Endothelial cell of umbilical vein (primary cell): ENCODE measurements around the gene CCDC106. TPM values are rescaled to one million over a fixed set of nuclear protein-coding genes. Genes with fewer than 3 reads are reported as not detected.

Source experiments
- BruUV-seq: library from RNA; stranded (reverse); fragments of 400-500 nt; replicated peaks from 2 replicates; lab custom pipeline; 2021; lab: Mats Ljungman, UMichigan
- CTCF ChIA-PET: fragments of 300-600, 350-600 bp; sonication (Branson Sonifier 250); formaldehyde crosslinking; loops from one replicate; lab custom pipeline; 2021; ENCODE audit warnings: antibody characterized with exemption, inconsistent platforms; lab: Charles Lee
- POLR2A ChIA-PET: fragments of 300-600, 350-600 bp; sonication (Branson Sonifier 250); formaldehyde crosslinking; loops from one replicate; lab custom pipeline; 2021; ENCODE audit warnings: antibody characterized with exemption, inconsistent platforms; lab: Charles Lee
- DNase-seq: peaks from one replicate; pipeline ENCODE4 v3.0.0-alpha.2; 2011; ENCODE audit warnings: low read depth, low spot score
- FAIRE-seq: peaks from 2 replicates; lab custom pipeline; 2011; peaks lifted over from hg19 to GRCh38; lab: Jason Lieb, UNC
- H2AFZ ChIP-seq: 2 replicates; pipeline ENCODE4 v1.6.0; 2012; ENCODE audit warnings: low read depth, low read length, control low read depth, inconsistent platforms
- H3K27ac ChIP-seq: 2 replicates; pipeline ENCODE4 v1.5.1; 2011; ENCODE audit warnings: low read depth, mild to moderate bottlenecking, control low read depth, low read length, moderate library complexity; ENCODE audit not compliant: insufficient read depth
- H3K27me3 ChIP-seq, 2 experiments: 2 replicates each; pipeline versions ENCODE4 v1.6.0 to v1.6.1; 2011; ENCODE audit warnings: low read length in 2 of 2, mixed read lengths in 1 of 2; ENCODE audit not compliant: control insufficient read depth in 2 of 2, insufficient read depth in 2 of 2
- H3K36me3 ChIP-seq, 2 experiments: 2 replicates in 1 of 2; 3 replicates in 1 of 2; pipeline ENCODE4 v1.5.1; 2011; ENCODE audit warnings: low read length in 2 of 2, mild to moderate bottlenecking in 1 of 2, moderate library complexity in 1 of 2; ENCODE audit not compliant: control insufficient read depth in 2 of 2, insufficient read depth in 2 of 2; ENCODE audit errors: extremely low read depth in 1 of 2
- H3K4me1 ChIP-seq: 3 replicates; pipeline ENCODE4 v1.5.1; 2011; ENCODE audit warnings: mild to moderate bottlenecking, low read length; ENCODE audit not compliant: control insufficient read depth, insufficient read depth; ENCODE audit errors: extremely low read depth
- H3K4me2 ChIP-seq: 2 replicates; pipeline ENCODE4 v1.6.1; 2011; ENCODE audit warnings: low read length, control low read depth, mixed read lengths; ENCODE audit not compliant: insufficient read depth
- H3K4me3 ChIP-seq, 3 experiments: fragments of 200-600 bp in 1 of 3; sonication (generic), shearing (Covaris generic) in 1 of 3; replicated peaks in 1 of 3; 2 replicates each; pipeline ENCODE4 v1.5.1; 2011 to 2016; ENCODE audit warnings: control low read depth in 3 of 3, low read length in 3 of 3, mild to moderate bottlenecking in 2 of 3, inconsistent platforms in 1 of 3, low read depth in 1 of 3, moderate library complexity in 1 of 3; ENCODE audit not compliant: insufficient read depth in 1 of 3
- H3K79me2 ChIP-seq: 2 replicates; pipeline ENCODE4 v1.6.0; 2012; ENCODE audit warnings: low read length, inconsistent platforms; ENCODE audit not compliant: control insufficient read depth, insufficient read depth
- H3K9ac ChIP-seq: replicated peaks from 2 replicates; pipeline ENCODE3; 2011; ENCODE audit warnings: low read length, control low read depth; ENCODE audit not compliant: insufficient read depth; ENCODE audit errors: extremely low read depth
- H3K9me1 ChIP-seq: replicated peaks from 3 replicates; pipeline ENCODE4 v1.6.0; 2011; ENCODE audit warnings: mild to moderate bottlenecking, low read length; ENCODE audit not compliant: control insufficient read depth, insufficient read depth; ENCODE audit errors: extremely low read depth
- H3K9me3 ChIP-seq: replicated peaks from 2 replicates; pipeline ENCODE4 v1.5.1; 2012; ENCODE audit warnings: low read length, inconsistent platforms; ENCODE audit not compliant: control insufficient read depth, insufficient read depth
- H4K20me1 ChIP-seq: replicated peaks from 2 replicates; pipeline ENCODE3; 2011; ENCODE audit warnings: mild to moderate bottlenecking, low read length; ENCODE audit not compliant: control insufficient read depth, insufficient read depth; ENCODE audit errors: extremely low read depth
- EZH2 ChIP-seq: IDR thresholded peaks from 2 replicates; pipeline ENCODE4 v1.6.1; 2012; ENCODE audit warnings: borderline replicate concordance, low read depth, mild to moderate bottlenecking, moderate library complexity, low read length, inconsistent platforms; ENCODE audit not compliant: severe bottlenecking
- FOS ChIP-seq: IDR thresholded peaks from 2 replicates; pipeline ENCODE4 v1.6.1; 2011; ENCODE audit warnings: mild to moderate bottlenecking, low read length, moderate library complexity, borderline replicate concordance; ENCODE audit not compliant: insufficient read depth
- GATA2 ChIP-seq: IDR thresholded peaks from 2 replicates; pipeline ENCODE4 v1.7.0; 2011; ENCODE audit warnings: low read depth, mild to moderate bottlenecking, moderate library complexity, mixed read lengths, low read length; ENCODE audit not compliant: insufficient read length, insufficient read depth
- JUN ChIP-seq: IDR thresholded peaks from 2 replicates; pipeline ENCODE4 v1.6.1; 2011; ENCODE audit warnings: borderline replicate concordance, low read depth; ENCODE audit not compliant: insufficient read length, insufficient read depth
- MYC ChIP-seq: IDR thresholded peaks from one replicate; pipeline ENCODE4 v1.6.1; 2011; ENCODE audit warnings: mild to moderate bottlenecking, low read depth, low read length
- POLR2A ChIP-seq: IDR thresholded peaks from 2 replicates; pipeline ENCODE4 v1.6.1; 2012; ENCODE audit warnings: low read depth, mild to moderate bottlenecking, control low read depth, low read length
- POLR2AphosphoS5 ChIP-seq: IDR thresholded peaks from 2 replicates; pipeline ENCODE4 v1.6.1; 2012; ENCODE audit warnings: low read depth, mild to moderate bottlenecking, control low read depth, low read length, moderate library complexity; ENCODE audit not compliant: insufficient read depth
- dilution Hi-C: fragments of 300-500 bp; cut with MboI; formaldehyde crosslinking; loops from one replicate; pipeline ENCODE4 v1.15.0; 2019; ENCODE audit warnings: low sequenced_read_pairs; ENCODE audit not compliant: extremely low pct_ligation_motif_present
- intact Hi-C: fragments of 100-400 bp; cut with micrococcal nuclease; formaldehyde crosslinking; loops from one replicate; pipeline ENCODE4 v1.10.0; 2022
- polyA plus RNA-seq, 4 experiments: library from polyadenylated mRNA; depleted of rRNA in 3 of 4; stranded (reverse) in 3 of 4; unstranded in 1 of 4; fragments of >200 nt; gene quantifications; 2 replicates each; pipeline versions ENCODE4 v1.2.1 to v1.2.3, GENCODE V29; 2011 to 2012; ENCODE audit warnings: missing spikeins in 1 of 4
- total RNA-seq: library from RNA; stranded (reverse); gene quantifications from 2 replicates; pipeline ENCODE4 v1.2.3, GENCODE V29; 2021
- TF ChIP-seq, protein P1 (sequence below): IDR thresholded peaks from 2 replicates; pipeline ENCODE4 v1.6.1; 2011; ENCODE audit not compliant: insufficient read depth, insufficient read length
- TF ChIP-seq, protein P2 (sequence below), 2 donors: IDR thresholded peaks; 1 replicate in 1 of 2; 2 replicates in 1 of 2; pipeline ENCODE4 v1.5.1; 2011; ENCODE audit warnings: low read length in 2 of 2, mild to moderate bottlenecking in 2 of 2, moderate library complexity in 2 of 2, control low read depth in 1 of 2, inconsistent platforms in 1 of 2, low read depth in 1 of 2; ENCODE audit not compliant: insufficient read depth in 1 of 2; ENCODE audit errors: extremely low read depth in 1 of 2

The CCDC106 gene
- total and polyA plus RNA-seq, 2 donors (not counting 3 experiments of a cell fraction or from before 2014, with no cell fraction given) = 11.8 to 12.0 TPM

DNA sequence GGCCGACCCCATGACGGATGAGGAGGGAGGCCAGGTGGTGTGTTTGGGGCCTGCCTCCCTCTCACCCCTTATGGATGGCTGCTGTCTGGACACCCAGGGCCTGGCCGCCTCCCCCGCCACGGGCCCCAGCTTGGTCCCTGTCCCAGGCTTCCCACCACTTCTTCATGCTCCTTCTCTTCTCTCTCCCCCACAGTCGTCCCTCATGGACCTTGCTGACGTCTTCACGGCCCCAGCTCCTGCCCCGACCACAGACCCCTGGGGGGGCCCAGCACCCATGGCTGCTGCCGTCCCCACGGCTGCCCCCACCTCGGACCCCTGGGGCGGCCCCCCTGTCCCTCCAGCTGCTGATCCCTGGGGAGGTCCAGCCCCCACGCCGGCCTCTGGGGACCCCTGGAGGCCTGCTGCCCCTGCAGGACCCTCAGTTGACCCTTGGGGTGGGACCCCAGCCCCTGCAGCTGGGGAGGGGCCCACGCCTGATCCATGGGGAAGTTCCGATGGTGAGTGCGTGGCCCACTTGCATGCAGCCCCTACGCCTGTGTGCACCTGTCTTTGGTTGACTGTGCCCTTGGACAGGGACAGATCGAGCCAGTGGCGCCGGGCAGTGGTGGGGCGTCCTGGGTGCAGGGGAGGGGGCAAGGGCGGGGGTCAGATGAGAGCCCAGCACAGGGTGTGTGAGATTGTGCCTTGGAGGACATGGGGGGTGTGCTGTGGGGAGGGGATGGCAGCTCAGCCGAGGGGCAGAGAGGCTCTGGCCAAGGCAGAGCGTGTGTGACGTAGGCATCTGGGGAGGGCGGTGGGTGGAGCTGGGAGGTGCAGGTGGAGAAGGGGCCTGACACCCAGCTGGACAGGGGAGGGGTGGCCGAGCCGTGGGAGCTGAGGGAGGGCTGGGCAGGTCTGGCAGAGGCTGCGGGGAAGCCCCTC lies 43.8 kb downstream of the CCDC106 start:
- intact Hi-C loops = no loop called here
- FAIRE-seq (no peak), DNase-seq (no peak)
- Histone ChIP-seq H3K4me2 (no peak overlapping the region), H3K9me1 (no peaks in the 10 kb centered on the region), H3K27me3 (no peaks in the 10 kb centered on the region), H3K4me1 (no peaks in the 10 kb centered on the region), H3K4me3 (no peak overlapping the region), H3K9ac (no peak overlapping the region), H3K36me3 (peaks cover 4 to 59% of the 10 kb centered on the region in 2 experiments), H3K79me2 (peaks cover 4% of the 10 kb centered on the region), H2AFZ (no peak overlapping the region), H4K20me1 (no peaks in the 10 kb centered on the region), H3K27ac (no peak overlapping the region), H3K9me3 (no peaks in the 10 kb centered on the region)
- POLR2A ChIA-PET = no interaction called here
- CTCF ChIA-PET = interaction anchor here (0.6 kb wide), 1 partner anchor 754 kb away, joined by 4 read pairs; no protein-coding TSS in a partner anchor
- no TSS peak for BruUV-seq
- TF ChIP-seq, protein P1, sequence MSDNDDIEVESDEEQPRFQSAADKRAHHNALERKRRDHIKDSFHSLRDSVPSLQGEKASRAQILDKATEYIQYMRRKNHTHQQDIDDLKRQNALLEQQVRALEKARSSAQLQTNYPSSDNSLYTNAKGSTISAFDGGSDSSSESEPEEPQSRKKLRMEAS = no peak
- no peak for TF ChIP-seq MYC
- TF ChIP-seq POLR2A = no peak
- TF ChIP-seq GATA2 = no peak
- no peak for TF ChIP-seq JUN
- TF ChIP-seq, protein P2, sequence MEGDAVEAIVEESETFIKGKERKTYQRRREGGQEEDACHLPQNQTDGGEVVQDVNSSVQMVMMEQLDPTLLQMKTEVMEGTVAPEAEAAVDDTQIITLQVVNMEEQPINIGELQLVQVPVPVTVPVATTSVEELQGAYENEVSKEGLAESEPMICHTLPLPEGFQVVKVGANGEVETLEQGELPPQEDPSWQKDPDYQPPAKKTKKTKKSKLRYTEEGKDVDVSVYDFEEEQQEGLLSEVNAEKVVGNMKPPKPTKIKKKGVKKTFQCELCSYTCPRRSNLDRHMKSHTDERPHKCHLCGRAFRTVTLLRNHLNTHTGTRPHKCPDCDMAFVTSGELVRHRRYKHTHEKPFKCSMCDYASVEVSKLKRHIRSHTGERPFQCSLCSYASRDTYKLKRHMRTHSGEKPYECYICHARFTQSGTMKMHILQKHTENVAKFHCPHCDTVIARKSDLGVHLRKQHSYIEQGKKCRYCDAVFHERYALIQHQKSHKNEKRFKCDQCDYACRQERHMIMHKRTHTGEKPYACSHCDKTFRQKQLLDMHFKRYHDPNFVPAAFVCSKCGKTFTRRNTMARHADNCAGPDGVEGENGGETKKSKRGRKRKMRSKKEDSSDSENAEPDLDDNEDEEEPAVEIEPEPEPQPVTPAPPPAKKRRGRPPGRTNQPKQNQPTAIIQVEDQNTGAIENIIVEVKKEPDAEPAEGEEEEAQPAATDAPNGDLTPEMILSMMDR (IDR thresholded peaks at IDR 0.05; ENCODE audit: extremely low read depth in 1 of 2, insufficient read depth in 1 of 2, low read depth in 1 of 2, low read length in 2 of 2) = no peak
- TF ChIP-seq EZH2 = no peak
- TF ChIP-seq POLR2AphosphoS5 = no peak
- no peak for TF ChIP-seq FOS
- dilution Hi-C loops = no loop called here
